ENCODE results near the gene KSR2.

DNA sequence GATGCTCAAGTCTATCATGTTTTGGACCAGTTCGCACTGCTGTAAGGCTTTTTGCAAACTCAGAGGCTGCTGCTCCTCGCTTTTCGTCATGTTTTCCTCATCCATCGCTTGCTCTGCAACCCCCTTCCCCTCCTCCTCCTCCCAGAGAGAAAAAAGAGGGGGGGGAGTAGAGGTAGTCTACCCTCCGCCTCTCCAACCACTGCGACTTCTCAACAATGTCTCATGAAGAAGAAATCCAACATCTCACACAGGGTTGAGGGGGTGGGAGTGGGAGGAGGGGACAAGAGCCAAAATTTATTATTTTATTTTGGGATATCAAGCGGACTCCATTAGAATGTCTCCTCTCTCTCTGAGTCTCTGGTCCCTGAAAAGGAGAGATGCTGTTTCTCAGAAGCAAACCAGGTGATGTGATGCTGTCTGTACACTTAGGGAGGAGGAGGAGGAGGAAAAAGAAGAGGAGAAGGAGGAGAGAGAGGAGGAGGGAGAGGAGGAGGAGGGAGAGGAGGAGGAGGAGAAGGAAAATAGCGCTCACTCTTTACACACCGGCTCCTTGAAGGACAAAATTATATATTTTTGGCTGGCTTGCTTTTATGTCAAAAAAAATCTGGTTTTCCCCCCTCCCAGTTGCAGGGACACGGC is 520 bp downstream of the KSR2 start:
- TF ChIP-seq POLR2A (IDR thresholded peaks at IDR 0.05): no peak
- TF ChIP-seq, protein P1, sequence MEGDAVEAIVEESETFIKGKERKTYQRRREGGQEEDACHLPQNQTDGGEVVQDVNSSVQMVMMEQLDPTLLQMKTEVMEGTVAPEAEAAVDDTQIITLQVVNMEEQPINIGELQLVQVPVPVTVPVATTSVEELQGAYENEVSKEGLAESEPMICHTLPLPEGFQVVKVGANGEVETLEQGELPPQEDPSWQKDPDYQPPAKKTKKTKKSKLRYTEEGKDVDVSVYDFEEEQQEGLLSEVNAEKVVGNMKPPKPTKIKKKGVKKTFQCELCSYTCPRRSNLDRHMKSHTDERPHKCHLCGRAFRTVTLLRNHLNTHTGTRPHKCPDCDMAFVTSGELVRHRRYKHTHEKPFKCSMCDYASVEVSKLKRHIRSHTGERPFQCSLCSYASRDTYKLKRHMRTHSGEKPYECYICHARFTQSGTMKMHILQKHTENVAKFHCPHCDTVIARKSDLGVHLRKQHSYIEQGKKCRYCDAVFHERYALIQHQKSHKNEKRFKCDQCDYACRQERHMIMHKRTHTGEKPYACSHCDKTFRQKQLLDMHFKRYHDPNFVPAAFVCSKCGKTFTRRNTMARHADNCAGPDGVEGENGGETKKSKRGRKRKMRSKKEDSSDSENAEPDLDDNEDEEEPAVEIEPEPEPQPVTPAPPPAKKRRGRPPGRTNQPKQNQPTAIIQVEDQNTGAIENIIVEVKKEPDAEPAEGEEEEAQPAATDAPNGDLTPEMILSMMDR (IDR thresholded peaks at IDR 0.05): no peak
- TF ChIP-seq EP300 (IDR thresholded peaks at IDR 0.05): no peak
